ENCODE results near the gene SORCS2. TPM values are rescaled to one million over a fixed set of nuclear protein-coding genes. Genes with fewer than 3 reads are reported as not detected.

SORCS2 gene
- total and polyA plus RNA-seq, 3 donors from 2014 or later: 2.7 to 4.6 (median 2.9) TPM

- WGBS, 2 donors: 77 to 83% methylated on average over 14 to 17 of the region's 17 CpGs
Measured at GRCh38 chr4:7353846-7354610, 161.7 kb downstream of the SORCS2 start.

GRCh38 chr4:7354927-7355326, 162.6 kb downstream of the SORCS2 start:
- Histone ChIP-seq H3K4me1 (peaks cover 5% of the 10 kb centered on the region), H3K4me3 (no peak overlapping the region), H3K27ac (no peak overlapping the region), H3K9me3 (no peaks in the 10 kb centered on the region), H3K27me3 (no peaks in the 10 kb centered on the region), H3K36me3 (ENCODE audit: low read depth, missing control alignments) (no peaks in the 10 kb centered on the region)
- TF ChIP-seq POLR2A (IDR thresholded peaks at IDR 0.05) (no peak), CTCF (IDR thresholded peaks at IDR 0.05) (no peak)
- no peak for DNase-seq
- WGBS, 2 donors: 82 to 87% methylated on average over 5 of the region's 5 CpGs
- intact Hi-C loops (cut with DNase I; ENCODE audit: low total_unique reads): no loop called here

More at GRCh38 chr4:7353846-7354610, 161.7 kb downstream of the SORCS2 start:
- no peak overlapping the region for H3K4me3 ChIP-seq
- no peaks in the 10 kb centered on the region for H3K27me3 ChIP-seq
- H3K9me3 ChIP-seq: no peaks in the 10 kb centered on the region
- no peak for TF ChIP-seq POLR2A (IDR thresholded peaks at IDR 0.05)
- TF ChIP-seq CTCF (IDR thresholded peaks at IDR 0.05): no peak
- H3K27ac ChIP-seq: no peak overlapping the region
- DNase-seq: no peak
- peaks cover 5% of the 10 kb centered on the region for H3K4me1 ChIP-seq
- H3K36me3 ChIP-seq (ENCODE audit: low read depth, missing control alignments): no peaks in the 10 kb centered on the region
- intact Hi-C loops (cut with DNase I; ENCODE audit: low total_unique reads): no loop called here

GRCh38 chr4:7355795-7356194, 163.5 kb downstream of the SORCS2 start:
- Histone ChIP-seq H3K4me3 (no peak overlapping the region), H3K9me3 (no peaks in the 10 kb centered on the region), H3K36me3 (ENCODE audit: low read depth, missing control alignments) (no peaks in the 10 kb centered on the region), H3K27me3 (no peaks in the 10 kb centered on the region), H3K4me1 (peaks cover 5% of the 10 kb centered on the region), H3K27ac (no peak overlapping the region)
- DNase-seq: no peak
- TF ChIP-seq POLR2A (IDR thresholded peaks at IDR 0.05) (no peak), CTCF (IDR thresholded peaks at IDR 0.05) (no peak)
- 69 to 71% methylated on average over 3 of the region's 3 CpGs for WGBS, 2 donors
- intact Hi-C loops (cut with DNase I; ENCODE audit: low total_unique reads): no loop called here

- H3K9me3 ChIP-seq: no peaks in the 10 kb centered on the region
- no peak for DNase-seq
- 42 to 49% methylated on average over 9 to 12 of the region's 12 CpGs for WGBS, 2 donors
- intact Hi-C loops (cut with DNase I; ENCODE audit: low total_unique reads): no loop called here
- H3K27me3 ChIP-seq: no peaks in the 10 kb centered on the region
- H3K4me1 ChIP-seq: peaks cover 5% of the 10 kb centered on the region
- TF ChIP-seq CTCF (IDR thresholded peaks at IDR 0.05) (no peak), POLR2A (IDR thresholded peaks at IDR 0.05) (no peak)
- no peaks in the 10 kb centered on the region for H3K36me3 ChIP-seq (ENCODE audit: low read depth, missing control alignments)
- no peak overlapping the region for H3K27ac ChIP-seq
- H3K4me3 ChIP-seq: no peak overlapping the region
Measured at GRCh38 chr4:7356667-7357310, 164.5 kb downstream of the SORCS2 start.
